ENCODE data around the gene C11orf21.
"Not testable (repeated sequence)": the region's sequence is repeated elsewhere in the genome, so short reads cannot be mapped to it uniquely, and the experiment has no call there.

DNA sequence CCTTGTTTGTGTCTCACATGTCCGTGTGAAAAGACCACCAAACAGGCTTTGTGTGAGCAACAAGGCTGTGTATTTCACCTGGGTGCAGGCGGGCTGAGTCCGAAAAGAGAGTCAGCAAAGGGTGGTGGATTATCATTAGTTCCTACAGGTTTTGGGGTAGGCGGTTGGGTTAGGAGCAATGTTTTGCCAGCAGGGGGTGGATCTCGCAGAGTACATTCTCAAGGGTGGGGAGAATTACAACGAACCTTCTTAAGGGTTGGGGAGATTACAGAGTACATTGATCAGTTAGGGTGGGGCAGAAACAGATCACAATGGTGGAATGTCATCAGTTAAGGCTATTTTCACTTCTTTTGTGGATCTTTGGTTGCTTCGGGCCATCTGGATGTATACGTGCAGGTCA lies 37.0 kb upstream of the C11orf21 start:
- TF ChIP-seq, protein P1, sequence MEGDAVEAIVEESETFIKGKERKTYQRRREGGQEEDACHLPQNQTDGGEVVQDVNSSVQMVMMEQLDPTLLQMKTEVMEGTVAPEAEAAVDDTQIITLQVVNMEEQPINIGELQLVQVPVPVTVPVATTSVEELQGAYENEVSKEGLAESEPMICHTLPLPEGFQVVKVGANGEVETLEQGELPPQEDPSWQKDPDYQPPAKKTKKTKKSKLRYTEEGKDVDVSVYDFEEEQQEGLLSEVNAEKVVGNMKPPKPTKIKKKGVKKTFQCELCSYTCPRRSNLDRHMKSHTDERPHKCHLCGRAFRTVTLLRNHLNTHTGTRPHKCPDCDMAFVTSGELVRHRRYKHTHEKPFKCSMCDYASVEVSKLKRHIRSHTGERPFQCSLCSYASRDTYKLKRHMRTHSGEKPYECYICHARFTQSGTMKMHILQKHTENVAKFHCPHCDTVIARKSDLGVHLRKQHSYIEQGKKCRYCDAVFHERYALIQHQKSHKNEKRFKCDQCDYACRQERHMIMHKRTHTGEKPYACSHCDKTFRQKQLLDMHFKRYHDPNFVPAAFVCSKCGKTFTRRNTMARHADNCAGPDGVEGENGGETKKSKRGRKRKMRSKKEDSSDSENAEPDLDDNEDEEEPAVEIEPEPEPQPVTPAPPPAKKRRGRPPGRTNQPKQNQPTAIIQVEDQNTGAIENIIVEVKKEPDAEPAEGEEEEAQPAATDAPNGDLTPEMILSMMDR (IDR thresholded peaks at IDR 0.05), result not testable (repeated sequence)
- not testable (repeated sequence) for TF ChIP-seq POLR2A (IDR thresholded peaks at IDR 0.05)
